SK-N-SH (cell line): Measurements from ENCODE around the gene ZBTB46. TPM values are rescaled to one million over a fixed set of nuclear protein-coding genes. Genes with fewer than 3 reads are reported as not detected.

Experiments
- CTCF ChIA-PET: fragments of 300-600, 350-600 bp; formaldehyde crosslinking; extraction: SDS; loops from one replicate; lab custom pipeline; 2021; lab: Yijun Ruan, JAX
- POLR2A ChIA-PET: fragments of 350-600 bp; sonication (Branson Sonifier 250); formaldehyde crosslinking; extraction: SDS; loops from one replicate; lab custom pipeline; 2020; ENCODE audit warnings: antibody characterized with exemption, inconsistent platforms; lab: Yijun Ruan, JAX
- DNase-seq: peaks from one replicate; pipeline ENCODE4 v3.0.0; 2012
- H2AFZ ChIP-seq: fragments of 200-600 bp; sonication (generic); 2 replicates; pipeline ENCODE4 v1.8.1; 2016; ENCODE audit warnings: antibody characterized with exemption, mild to moderate bottlenecking, low read depth
- H3F3A ChIP-seq: fragments of 200-600 bp; sonication (generic); replicated peaks from 2 replicates; pipeline ENCODE3; 2016; ENCODE audit warnings: antibody characterized with exemption, mild to moderate bottlenecking; ENCODE audit not compliant: insufficient read depth
- H3K27ac ChIP-seq, 2 experiments: fragments of 200-500 bp in 1 of 2; fragments of 200-600 bp in 1 of 2; sonication (Bioruptor generic) in 1 of 2; sonication (generic), shearing (Covaris generic) in 1 of 2; 2 replicates each; pipeline versions ENCODE4 v1.5.1 to v1.6.1; 2014 to 2016; ENCODE audit warnings: low read depth in 2 of 2, inconsistent platforms in 1 of 2, low read length in 1 of 2, mild to moderate bottlenecking in 1 of 2, mixed read lengths in 1 of 2
- H3K27me3 ChIP-seq: fragments of 200-600 bp; sonication (generic), shearing (Covaris generic); 2 replicates; pipeline ENCODE4 v1.6.1; 2016; ENCODE audit warnings: mixed run types; ENCODE audit not compliant: insufficient read depth
- H3K36me3 ChIP-seq, 2 experiments: fragments of 200-500 bp in 1 of 2; fragments of 200-600 bp in 1 of 2; sonication (Bioruptor generic) in 1 of 2; sonication (generic) in 1 of 2; replicated peaks in 1 of 2; 2 replicates each; pipeline versions ENCODE3 to v1.5.1; 2014 to 2016; ENCODE audit warnings: low read length in 1 of 2, mild to moderate bottlenecking in 1 of 2; ENCODE audit not compliant: insufficient read depth in 2 of 2, control insufficient read depth in 1 of 2
- H3K4me1 ChIP-seq, 2 experiments: fragments of 200-500 bp in 1 of 2; fragments of 200-600 bp in 1 of 2; sonication (Bioruptor generic) in 1 of 2; sonication (generic), shearing (Covaris generic) in 1 of 2; 2 replicates each; pipeline versions ENCODE4 v1.5.1 to v1.6.1; 2014 to 2016; ENCODE audit warnings: low read depth in 1 of 2, low read length in 1 of 2, mixed run types in 1 of 2; ENCODE audit not compliant: insufficient read depth in 2 of 2, control insufficient read depth in 1 of 2
- H3K4me2 ChIP-seq: fragments of 200-600 bp; sonication (generic), shearing (Covaris generic); 2 replicates; pipeline ENCODE4 v1.6.1; 2017; ENCODE audit warnings: mixed run types
- H3K4me3 ChIP-seq, 2 experiments: fragments of 200-500 bp in 1 of 2; fragments of 200-600 bp in 1 of 2; sonication (Bioruptor generic) in 1 of 2; sonication (generic), shearing (Covaris generic) in 1 of 2; 2 replicates each; pipeline versions ENCODE4 v1.5.1 to v1.8.1; 2014 to 2016; ENCODE audit warnings: low read depth in 2 of 2, inconsistent platforms in 1 of 2, low read length in 1 of 2, mild to moderate bottlenecking in 1 of 2, mixed read lengths in 1 of 2, moderate library complexity in 1 of 2
- H3K79me2 ChIP-seq: fragments of 200-600 bp; sonication (generic); 2 replicates; pipeline ENCODE4 v1.8.1; 2017; ENCODE audit warnings: mild to moderate bottlenecking; ENCODE audit not compliant: insufficient read depth
- H3K9ac ChIP-seq: fragments of 200-600 bp; sonication (generic); 2 replicates; pipeline ENCODE4 v1.6.1; 2017; ENCODE audit warnings: mixed run types
- H3K9me2 ChIP-seq: fragments of 200-600 bp; sonication (generic); 2 replicates; pipeline ENCODE4 v1.6.1; 2017; ENCODE audit warnings: mixed run types
- H3K9me3 ChIP-seq: fragments of 200-600 bp; sonication (generic); 2 replicates; pipeline ENCODE4 v1.6.1; 2017; ENCODE audit warnings: mixed run types, mild to moderate bottlenecking, moderate library complexity
- H4K20me1 ChIP-seq: fragments of 200-600 bp; sonication (generic); 2 replicates; pipeline ENCODE4 v1.6.1; 2017; ENCODE audit warnings: mild to moderate bottlenecking, mixed run types; ENCODE audit not compliant: insufficient read depth
- ELF1 ChIP-seq: IDR thresholded peaks from 2 replicates; pipeline ENCODE4 v1.4.0; 2012
- EZH2phosphoT487 ChIP-seq: fragments of 200-600 bp; sonication (generic); IDR thresholded peaks from 2 replicates; pipeline ENCODE4 v1.6.1; 2017; ENCODE audit warnings: low read depth, mixed run types, mild to moderate bottlenecking, antibody characterized with exemption, moderate library complexity, borderline replicate concordance
- FOXJ3 ChIP-seq: sonication (generic); formaldehyde crosslinking; IDR thresholded peaks from 2 replicates; pipeline ENCODE4 v1.5.1; 2020; ENCODE audit warnings: mild to moderate bottlenecking, missing genetic modification reagents
- GATA2 ChIP-seq: sonication (generic); formaldehyde crosslinking; IDR thresholded peaks from 2 replicates; pipeline ENCODE4 v1.5.0; 2020; ENCODE audit warnings: mild to moderate bottlenecking, missing genetic modification reagents
- MEF2A ChIP-seq: IDR thresholded peaks from 2 replicates; pipeline ENCODE4 v1.4.0; 2012; ENCODE audit warnings: low read depth, borderline replicate concordance
- MXI1 ChIP-seq: IDR thresholded peaks from 2 replicates; pipeline ENCODE4 v1.6.1; 2012; ENCODE audit warnings: mild to moderate bottlenecking, low read depth, low read length, improper control_type of control experiment
- NRF1 ChIP-seq: IDR thresholded peaks from 2 replicates; pipeline ENCODE4 v1.6.1; 2012; ENCODE audit warnings: low read depth, mild to moderate bottlenecking, low read length
- RAD21 ChIP-seq: IDR thresholded peaks from 2 replicates; pipeline ENCODE4 v1.6.1; 2012; ENCODE audit warnings: mild to moderate bottlenecking, low read length
- RXRA ChIP-seq: IDR thresholded peaks from 2 replicates; pipeline ENCODE4 v1.4.0; 2012; ENCODE audit warnings: low read depth, mild to moderate bottlenecking, borderline replicate concordance
- TEAD4 ChIP-seq: IDR thresholded peaks from 2 replicates; pipeline ENCODE4 v1.4.0; 2012; ENCODE audit warnings: mild to moderate bottlenecking, borderline replicate concordance; ENCODE audit not compliant: insufficient read depth
- WGBS: methylation state at CpG from one replicate; pipeline ENCODE4 v1.1.6; 2017; ENCODE audit warnings: low lambda C conversion rate; 5-methylcytosine and 5-hydroxymethylcytosine counted together
- polyA plus RNA-seq, 3 experiments: library from polyadenylated mRNA; depleted of rRNA; stranded (reverse); fragments of >200 nt; gene quantifications; 2 replicates each; pipeline ENCODE4 v1.2.3, GENCODE V29; 2012
- TF ChIP-seq, protein P1 (sequence below): fragments of 150-350 bp; IDR thresholded peaks from 2 replicates; pipeline ENCODE4 v1.6.1; 2016; ENCODE audit warnings: mild to moderate bottlenecking, low read depth, low read length
- TF ChIP-seq, protein P2 (sequence below): IDR thresholded peaks from 2 replicates; pipeline ENCODE4 v1.4.0; 2012; ENCODE audit warnings: low read depth

ZBTB46 gene
- polyA plus RNA-seq, 1 of the 3 experiments (the other 2 are of a cell fraction), result 0.15 TPM

DNA sequence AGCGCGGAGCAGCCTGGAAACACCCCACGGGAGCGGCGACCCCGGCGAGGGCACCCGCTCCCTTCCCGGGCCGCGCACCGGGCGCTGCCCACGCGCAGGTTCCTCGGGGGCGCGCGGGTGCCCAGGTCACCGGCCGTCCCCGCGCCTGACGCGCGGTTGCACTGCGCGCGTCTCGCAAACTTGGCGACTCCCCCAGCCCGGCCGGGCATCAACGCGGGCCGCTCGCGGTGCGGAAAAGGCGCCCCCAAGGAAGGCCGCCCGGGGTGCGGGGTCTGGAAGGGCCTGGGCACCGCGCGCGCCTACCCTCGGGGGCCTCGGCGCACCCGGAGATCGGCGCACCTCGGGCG lies 555 bp upstream of the ZBTB46 start:
- no peaks in the 10 kb centered on the region for H3K36me3 ChIP-seq
- no peaks in the 10 kb centered on the region for H3K79me2 ChIP-seq
- peaks cover 5 to 23% of the 10 kb centered on the region in 2 experiments; a peak in 2 of 4 replicates for H3K4me1 ChIP-seq
- POLR2A ChIA-PET, result no interaction called here
- peaks cover 4% of the 10 kb centered on the region for H3F3A ChIP-seq
- CTCF ChIA-PET, result no interaction called here
- no peaks in the 10 kb centered on the region for H4K20me1 ChIP-seq
- no peak overlapping the region for H3K9ac ChIP-seq
- H3K9me3 ChIP-seq, result no peaks in the 10 kb centered on the region
- peak overlapping the region; percentile 59; the same call in 1 of the 2 replicates for H2AFZ ChIP-seq
- peak overlapping the region; percentile 33; the same call in 1 of the 2 replicates for H3K4me2 ChIP-seq
- TF ChIP-seq, protein P1, sequence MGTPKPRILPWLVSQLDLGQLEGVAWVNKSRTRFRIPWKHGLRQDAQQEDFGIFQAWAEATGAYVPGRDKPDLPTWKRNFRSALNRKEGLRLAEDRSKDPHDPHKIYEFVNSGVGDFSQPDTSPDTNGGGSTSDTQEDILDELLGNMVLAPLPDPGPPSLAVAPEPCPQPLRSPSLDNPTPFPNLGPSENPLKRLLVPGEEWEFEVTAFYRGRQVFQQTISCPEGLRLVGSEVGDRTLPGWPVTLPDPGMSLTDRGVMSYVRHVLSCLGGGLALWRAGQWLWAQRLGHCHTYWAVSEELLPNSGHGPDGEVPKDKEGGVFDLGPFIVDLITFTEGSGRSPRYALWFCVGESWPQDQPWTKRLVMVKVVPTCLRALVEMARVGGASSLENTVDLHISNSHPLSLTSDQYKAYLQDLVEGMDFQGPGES, result no peak
- TF ChIP-seq NRF1, result 0 out of 2 replicates have a peak, but pooled peaks have one; percentile 17
- peaks cover 6% of the 10 kb centered on the region; the same call in 1 of the 2 replicates for H3K27me3 ChIP-seq
- no CpG with 5 or more reads among the region's 55 CpGs for WGBS
- H3K27ac ChIP-seq, result no peak overlapping the region
- H3K9me2 ChIP-seq, result no peaks in the 10 kb centered on the region
- peak overlapping the region; percentile 44 to 56; a peak in 3 of 4 replicates for H3K4me3 ChIP-seq
- DNase-seq, result peak; percentile 70

DNA sequence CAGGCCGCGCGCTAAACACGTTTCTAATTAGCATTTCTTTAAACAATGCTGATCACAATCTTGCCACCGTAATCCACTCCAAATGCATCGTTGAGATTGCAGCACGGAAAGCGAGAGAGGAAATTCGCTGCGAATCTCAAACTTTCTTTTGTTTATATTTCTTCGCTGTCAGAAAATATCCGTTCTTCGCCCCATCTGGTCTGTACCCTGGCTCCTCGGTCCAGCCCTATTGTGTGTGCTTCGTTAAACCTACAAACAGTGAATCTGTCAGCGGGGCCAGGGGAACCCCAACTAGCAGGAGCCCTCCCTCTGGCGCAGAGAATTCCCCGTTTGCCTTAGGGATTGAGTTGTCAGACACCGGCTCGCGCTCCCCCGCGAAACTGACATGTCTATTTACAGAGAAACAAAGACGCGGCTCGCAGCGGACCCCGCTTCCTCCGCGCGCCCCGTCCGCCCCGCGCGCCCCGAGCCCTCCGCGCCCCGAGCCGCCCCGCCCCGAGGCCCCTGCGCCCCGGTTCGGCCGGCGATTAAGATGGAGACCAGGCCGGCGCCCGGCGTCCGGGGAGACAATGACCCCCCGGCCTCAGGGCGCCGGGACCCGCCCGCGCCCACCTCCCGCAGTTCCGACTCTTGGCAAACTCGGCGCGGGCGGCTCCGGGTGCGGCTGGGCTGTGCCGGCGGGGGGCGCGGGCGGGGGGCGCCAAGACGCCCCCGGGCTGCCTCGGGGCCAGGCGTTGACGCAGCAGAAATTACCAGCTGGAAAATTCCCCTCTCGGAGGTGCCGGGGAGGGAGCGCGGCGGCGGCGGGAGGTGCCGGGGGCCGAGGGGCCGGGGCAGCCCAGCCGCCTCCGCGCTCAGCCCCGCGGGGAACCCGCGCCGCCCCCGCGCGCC lies 874 bp downstream of the ZBTB46 start:
- Histone ChIP-seq H3F3A (peaks cover 4% of the 10 kb centered on the region), H3K9me2 (no peaks in the 10 kb centered on the region), H3K27ac (no peak overlapping the region), H3K9me3 (no peaks in the 10 kb centered on the region), H2AFZ (no peak overlapping the region), H3K4me3 (peak overlapping the region; percentile 43 to 54), H3K9ac (no peak overlapping the region), H3K4me2 (peak overlapping the region; percentile 63), H4K20me1 (no peaks in the 10 kb centered on the region), H3K27me3 (peaks cover 6% of the 10 kb centered on the region; the same call in 1 of the 2 replicates), H3K79me2 (no peaks in the 10 kb centered on the region), H3K36me3 (no peaks in the 10 kb centered on the region), H3K4me1 (peaks cover 5 to 19% of the 10 kb centered on the region in 2 experiments; a peak in 2 of 4 replicates)
- POLR2A ChIA-PET, result no interaction called here
- 50% methylated on average over 16 of the region's 99 CpGs for WGBS
- peak; percentile 78 for DNase-seq
- TF ChIP-seq EZH2phosphoT487, result no peak
- TF ChIP-seq, protein P1, result no peak
- no peak for TF ChIP-seq GATA2
- TF ChIP-seq TEAD4, result no peak
- TF ChIP-seq FOXJ3 (CRISPR knock-in tag), result no peak
- TF ChIP-seq MEF2A, result no peak
- TF ChIP-seq, protein P2, sequence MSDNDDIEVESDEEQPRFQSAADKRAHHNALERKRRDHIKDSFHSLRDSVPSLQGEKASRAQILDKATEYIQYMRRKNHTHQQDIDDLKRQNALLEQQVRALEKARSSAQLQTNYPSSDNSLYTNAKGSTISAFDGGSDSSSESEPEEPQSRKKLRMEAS, result no peak
- no peak for TF ChIP-seq RAD21
- no peak for TF ChIP-seq NRF1
- no peak for TF ChIP-seq MXI1
- TF ChIP-seq ELF1, result no peak
- TF ChIP-seq RXRA, result no peak
- CTCF ChIA-PET, result interaction anchor here (0.8 to 1.5 kb wide), 4 partner anchors 17 to 55 kb away, joined by 3 to 4 read pairs (median 3); no protein-coding TSS in a partner anchor
